Aorta (tissue), 5 donors: ENCODE measurements around the gene SMKR1. TPM values are rescaled to one million over a fixed set of nuclear protein-coding genes. Genes with fewer than 3 reads are reported as not detected.
"Not testable (repeated sequence)": the region's sequence is repeated elsewhere in the genome, so short reads cannot be mapped to it uniquely, and the experiment has no call there.

Experiments used
- ATAC-seq: fragments of 200-7000 bp; cut with Tn5 transposase; one replicate; pipeline ENCODE4 v1.9.1; 2022; ENCODE audit warnings: moderate library complexity; ENCODE audit not compliant: low FRiP score
- DNase-seq, 2 donors: peaks; one replicate each; pipeline ENCODE4 v3.0.0-alpha.2; 2020
- H3K27ac ChIP-seq, 2 donors: one replicate each; pipeline ENCODE4 v1.5.1; 2013; ENCODE audit warnings: low read length in 2 of 2, mild to moderate bottlenecking in 2 of 2, moderate library complexity in 2 of 2, control low read depth in 1 of 2, inconsistent platforms in 1 of 2, low read depth in 1 of 2
- H3K27me3 ChIP-seq, 2 donors: one replicate each; pipeline ENCODE4 v1.6.1; 2013; ENCODE audit warnings: control low read depth in 1 of 2, low read length in 1 of 2, mild to moderate bottlenecking in 1 of 2, moderate library complexity in 1 of 2; ENCODE audit not compliant: insufficient read depth in 2 of 2, control insufficient read depth in 1 of 2
- H3K36me3 ChIP-seq, 2 donors: one replicate each; pipeline ENCODE4 v1.6.1; 2013; ENCODE audit warnings: control low read depth in 1 of 2, low read length in 1 of 2, mild to moderate bottlenecking in 1 of 2; ENCODE audit not compliant: insufficient read depth in 2 of 2, control insufficient read depth in 1 of 2
- H3K4me1 ChIP-seq, 2 donors: one replicate each; pipeline ENCODE4 v1.6.1; 2013; ENCODE audit warnings: low read length in 2 of 2, control low read depth in 1 of 2, mild to moderate bottlenecking in 1 of 2, moderate library complexity in 1 of 2; ENCODE audit not compliant: insufficient read depth in 2 of 2, control insufficient read depth in 1 of 2
- H3K4me3 ChIP-seq, 2 donors: one replicate each; pipeline ENCODE4 v1.5.1; 2013; ENCODE audit warnings: low read length in 2 of 2, control low read depth in 1 of 2, mild to moderate bottlenecking in 1 of 2
- H3K9me3 ChIP-seq: one replicate; pipeline ENCODE4 v1.6.1; 2013; ENCODE audit warnings: mild to moderate bottlenecking, low read length; ENCODE audit not compliant: control insufficient read depth
- WGBS, 2 donors: extraction: QIAGEN DNeasy Blood & Tissue Kit; methylation state at CpG; one replicate each; pipeline ENCODE4 v1.1.7; 2013; 5-methylcytosine and 5-hydroxymethylcytosine counted together
- intact Hi-C, 2 donors: fragments of 100-400 bp; cut with DNase I; formaldehyde crosslinking; loops; one replicate each; pipeline versions ENCODE4 v1.14.2 to v1.15.0; 2022
- polyA plus RNA-seq, 2 donors: library from polyadenylated mRNA; stranded (reverse); fragments of 200-250 nt; gene quantifications; one replicate each; pipeline ENCODE4 v1.2.3, GENCODE V29; 2013
- total RNA-seq, 2 donors: library from RNA; stranded (reverse); fragmentation: NEBNext Ultra II Directional; extraction: Animal tissue kit (Norgen Biotek cat#: 25700); gene quantifications; one replicate each; pipeline ENCODE4 v1.2.1, GENCODE V29; 2021
- donor health status: healthy with polysubstance abuse.
- donor health status: Bipolar disorder and iron deficiency.
- donor health status: DM: no; HTN: no; CAD: no.
- donor health status: DM: no; HTN: no; CAD: no.
- donor health status: DM: yes; HTN: yes; CAD: no.

Gene SMKR1
- total and polyA plus RNA-seq, 4 donors: 1.6 TPM; not detected in 3

DNA sequence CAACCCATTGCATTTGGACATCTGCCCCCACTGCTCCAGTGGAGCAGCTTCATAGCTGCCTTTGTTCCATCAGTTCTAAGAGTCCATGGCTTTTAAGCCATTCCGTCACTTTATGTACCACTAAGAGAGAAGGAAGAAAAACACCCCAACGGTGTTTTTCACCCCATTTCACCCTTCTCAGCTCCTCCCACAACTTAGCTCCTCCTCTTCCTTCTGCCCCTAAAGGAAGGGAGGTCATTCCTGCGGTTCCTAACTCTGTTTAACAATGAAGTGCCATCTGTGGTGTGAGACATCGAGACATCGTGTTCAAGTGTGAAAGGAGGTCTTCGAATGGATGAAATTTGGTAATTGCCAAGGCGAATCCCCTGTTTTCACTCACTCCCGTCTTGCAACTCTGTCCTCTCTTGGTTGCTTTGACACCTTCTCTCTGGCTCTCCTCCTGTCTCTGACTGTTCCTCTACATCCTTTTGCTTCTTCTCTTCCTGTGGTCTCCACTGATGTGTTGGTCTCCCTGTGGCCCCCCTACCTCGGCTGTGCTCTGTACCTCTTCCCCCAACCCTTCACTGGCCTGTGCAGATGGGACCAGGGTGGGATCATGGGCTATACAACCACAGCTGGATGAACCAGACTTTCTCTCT is 23.0 kb downstream of the SMKR1 start:
- H3K9me3 ChIP-seq: no peaks in the 10 kb centered on the region
- no peak overlapping the region for H3K27ac ChIP-seq
- H3K4me1 ChIP-seq: no peaks in the 10 kb centered on the region
- DNase-seq (no peak), ATAC-seq (no peak)
- H3K4me3 ChIP-seq: no peak overlapping the region
- WGBS, 2 donors: 70 to 73% methylated on average over 9 of the region's 9 CpGs
- no peaks in the 10 kb centered on the region for H3K27me3 ChIP-seq
- intact Hi-C loops: no loop called here
- no peaks in the 10 kb centered on the region for H3K36me3 ChIP-seq

DNA sequence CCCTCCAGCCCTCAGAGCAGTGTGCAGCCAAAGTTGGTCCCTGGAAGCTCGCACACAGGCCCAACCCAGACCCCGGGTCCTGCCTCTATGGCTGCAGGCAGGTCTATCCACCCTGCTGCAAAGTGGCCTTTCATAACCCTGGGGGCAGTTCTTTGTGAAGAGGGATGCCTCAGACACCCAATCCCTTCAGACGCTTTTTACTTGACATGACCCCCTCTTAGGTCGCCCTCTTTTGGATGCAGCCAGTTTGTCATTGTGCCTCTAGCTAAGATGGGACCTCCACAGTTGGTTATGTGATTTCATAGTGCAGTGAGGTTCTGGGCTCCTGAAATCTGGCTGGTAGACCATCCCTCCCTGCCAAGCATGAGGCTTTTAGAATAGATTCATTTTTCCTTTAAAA is 27.3 kb downstream of the SMKR1 start:
- H3K4me1 ChIP-seq: no peaks in the 10 kb centered on the region
- H3K9me3 ChIP-seq: no peaks in the 10 kb centered on the region
- ATAC-seq (no peak), DNase-seq (no peak)
- no peak overlapping the region for H3K4me3 ChIP-seq
- H3K27ac ChIP-seq: no peak overlapping the region
- intact Hi-C loops: no loop called here
- H3K27me3 ChIP-seq: no peaks in the 10 kb centered on the region
- H3K36me3 ChIP-seq: no peaks in the 10 kb centered on the region
- 80 to 83% methylated on average over 4 of the region's 4 CpGs for WGBS, 2 donors

DNA sequence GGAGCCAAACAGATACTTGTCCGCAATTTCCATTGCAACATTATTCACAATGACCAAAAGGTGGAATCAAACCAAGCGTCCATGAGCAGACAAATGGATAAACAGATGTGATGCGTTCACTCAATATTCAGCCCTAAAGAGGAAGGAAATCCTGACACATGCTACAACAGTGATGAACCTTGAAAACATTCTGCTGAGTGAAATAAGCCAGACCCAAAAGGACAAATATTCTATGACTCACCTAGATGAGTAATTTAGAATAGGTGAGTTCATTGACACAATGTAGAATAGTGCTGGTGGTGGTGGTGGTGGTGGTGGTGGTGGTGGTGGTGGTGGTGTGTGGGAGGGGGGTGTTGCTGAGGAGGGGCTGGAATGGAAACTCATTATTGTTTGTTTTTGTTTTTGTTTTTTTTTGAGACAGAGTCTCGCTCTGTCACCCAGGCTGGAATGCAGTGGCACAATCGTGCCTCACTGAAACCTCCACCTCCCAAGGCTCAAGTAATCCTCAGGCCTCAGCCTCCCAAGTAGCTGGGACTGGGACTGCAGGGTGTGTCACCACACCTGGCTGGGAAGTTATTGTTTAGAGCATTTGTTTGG is 28.6 kb downstream of the SMKR1 start:
- ATAC-seq: no peak
- 79 to 81% methylated on average over 5 of the region's 5 CpGs for WGBS, 2 donors
- DNase-seq: no peak
- Histone ChIP-seq H3K27me3 (no peaks in the 10 kb centered on the region), H3K4me1 (no peaks in the 10 kb centered on the region), H3K9me3 (no peaks in the 10 kb centered on the region), H3K36me3 (no peaks in the 10 kb centered on the region), H3K27ac (no peak overlapping the region), H3K4me3 (no peak overlapping the region)
- intact Hi-C loops: no loop called here

DNA sequence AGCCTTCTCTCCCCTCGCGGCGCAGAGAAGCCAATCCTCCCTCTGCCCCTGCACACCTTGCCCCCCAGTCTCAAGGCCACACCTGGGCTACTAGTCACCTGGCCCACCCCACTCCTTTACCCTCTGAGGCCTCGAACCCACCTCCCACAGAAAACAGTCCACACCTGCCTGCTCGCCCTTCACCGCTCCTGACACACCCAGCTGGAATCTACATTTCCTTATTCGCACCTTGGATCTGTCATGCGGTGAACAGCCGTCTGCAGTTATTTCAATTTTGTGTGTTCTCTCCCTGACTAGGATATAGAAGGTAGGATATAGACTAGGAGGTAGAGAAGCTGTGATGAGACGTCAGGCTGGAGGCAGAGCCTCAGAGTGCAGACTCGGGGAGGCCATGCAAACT is 29.4 kb downstream of the SMKR1 start:
- H3K9me3 ChIP-seq: no peaks in the 10 kb centered on the region
- H3K4me1 ChIP-seq: no peaks in the 10 kb centered on the region
- no peak for DNase-seq
- intact Hi-C loops: no loop called here
- H3K36me3 ChIP-seq: no peaks in the 10 kb centered on the region
- no peak overlapping the region for H3K4me3 ChIP-seq
- no peak for ATAC-seq
- H3K27ac ChIP-seq: no peak overlapping the region
- 82 to 87% methylated on average over 11 of the region's 11 CpGs for WGBS, 2 donors
- no peaks in the 10 kb centered on the region for H3K27me3 ChIP-seq

DNA sequence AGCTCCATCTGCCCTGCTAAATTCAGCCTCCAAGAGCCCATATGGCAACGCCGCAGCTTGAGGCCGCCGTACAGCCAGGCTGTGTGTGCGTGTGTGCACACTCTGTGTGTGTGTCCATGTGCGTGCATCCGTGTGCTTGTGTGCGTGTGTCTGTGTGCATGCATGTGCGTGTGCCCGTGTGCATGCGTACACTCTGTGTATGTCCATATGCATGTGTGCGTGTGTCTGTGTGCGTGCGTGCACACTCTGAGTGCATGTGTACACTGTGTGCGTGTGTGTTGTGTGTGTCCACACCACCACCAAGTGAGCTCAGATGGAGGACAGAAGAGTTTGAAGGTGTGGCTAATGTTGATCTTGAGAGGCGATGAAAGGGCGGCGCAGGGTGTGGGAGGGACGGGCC is 30.0 kb downstream of the SMKR1 start:
- Histone ChIP-seq H3K27me3 (no peaks in the 10 kb centered on the region), H3K36me3 (no peaks in the 10 kb centered on the region), H3K9me3 (no peaks in the 10 kb centered on the region), H3K27ac (no peak overlapping the region), H3K4me3 (no peak overlapping the region), H3K4me1 (no peaks in the 10 kb centered on the region)
- WGBS, 2 donors: 91 to 95% methylated on average over 19 of the region's 19 CpGs
- ATAC-seq: no peak
- DNase-seq: no peak
- intact Hi-C loops: no loop called here

DNA sequence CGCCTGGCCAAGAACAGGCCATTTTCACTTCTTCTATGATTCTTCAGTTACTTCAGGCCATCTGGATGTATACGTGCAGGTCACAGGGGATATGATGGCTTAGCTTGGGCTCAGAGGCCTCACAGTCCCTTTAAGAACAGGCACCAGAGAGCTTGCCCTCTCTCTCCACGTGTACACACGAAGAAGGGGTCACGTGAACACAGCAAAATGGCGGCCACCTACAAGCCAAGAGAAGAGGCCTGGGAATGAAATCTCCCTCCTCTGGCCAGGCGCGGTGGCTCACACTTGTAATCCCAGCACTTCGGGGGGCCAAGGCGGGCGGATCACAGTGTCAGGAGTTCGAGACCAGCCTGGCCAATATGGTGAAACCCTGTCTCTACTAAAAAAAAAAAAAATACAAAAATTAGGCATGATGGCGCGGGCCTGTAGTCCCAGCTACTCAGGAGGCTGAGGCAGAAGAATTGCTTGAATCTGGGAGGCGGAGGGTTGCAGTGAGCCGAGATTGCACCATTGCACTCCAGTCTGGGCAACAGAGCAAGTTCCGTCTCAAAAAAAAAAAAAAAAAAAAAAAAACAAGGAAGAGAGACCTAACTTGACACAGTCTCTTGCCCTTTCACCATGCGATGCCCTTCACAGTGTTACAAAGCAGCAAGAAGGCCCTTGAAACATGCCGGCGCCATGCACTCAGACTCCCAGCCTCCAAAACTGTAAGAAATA is 32.4 kb downstream of the SMKR1 start:
- H3K4me3 ChIP-seq, H3K27ac ChIP-seq, H3K9me3 ChIP-seq, ATAC-seq, H3K27me3 ChIP-seq, DNase-seq, H3K4me1 ChIP-seq, H3K36me3 ChIP-seq, intact Hi-C loops: not testable (repeated sequence)
- WGBS, 2 donors: 88 to 90% methylated on average over 19 to 20 of the region's 20 CpGs

DNA sequence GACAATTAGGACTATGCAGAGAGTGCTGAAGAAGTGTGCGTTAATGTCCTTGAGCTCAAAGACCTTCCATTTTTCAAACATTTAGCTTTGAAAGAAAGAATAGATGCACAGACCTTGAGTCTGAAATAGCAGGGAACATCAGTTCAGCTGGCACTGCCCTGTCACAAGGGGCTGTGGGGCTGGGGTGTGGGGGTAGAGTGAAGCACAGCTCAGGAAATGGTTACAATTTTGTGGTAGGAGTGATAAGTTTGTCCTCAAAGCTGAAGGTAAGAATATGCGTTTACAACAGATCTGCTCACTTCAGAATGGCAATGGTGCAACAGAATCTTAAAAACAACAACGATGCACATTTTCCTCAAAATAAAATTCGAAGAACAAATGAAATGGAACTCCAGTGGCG is 33.6 kb downstream of the SMKR1 start:
- Histone ChIP-seq H3K9me3 (peaks cover 1% of the 10 kb centered on the region), H3K4me3 (no peak overlapping the region), H3K36me3 (no peaks in the 10 kb centered on the region), H3K4me1 (no peaks in the 10 kb centered on the region), H3K27ac (no peak overlapping the region), H3K27me3 (no peaks in the 10 kb centered on the region)
- WGBS, 2 donors: 66 to 83% methylated on average over 5 of the region's 5 CpGs
- ATAC-seq (no peak), DNase-seq (no peak)
- intact Hi-C loops: no loop called here

DNA sequence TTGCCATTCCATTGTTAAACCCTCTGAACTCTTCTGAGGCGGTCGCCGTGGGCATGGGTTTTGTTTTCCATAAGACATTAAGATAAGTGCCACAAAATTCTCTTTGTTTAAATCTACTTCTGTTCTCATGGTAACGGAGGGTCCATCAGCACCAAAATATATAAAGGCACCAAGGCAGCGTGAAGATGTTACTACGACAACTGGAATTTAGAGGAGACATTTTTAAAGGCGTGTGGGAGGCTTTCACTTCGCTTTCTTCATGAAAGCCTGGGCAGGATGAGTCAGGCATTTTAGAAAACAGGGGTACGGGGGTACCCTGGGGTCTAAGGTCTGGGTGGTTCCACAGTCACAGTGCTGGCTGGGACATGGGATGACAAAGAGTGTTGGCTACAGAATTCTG is 34.0 kb downstream of the SMKR1 start:
- H3K4me3 ChIP-seq: no peak overlapping the region
- no peak overlapping the region for H3K27ac ChIP-seq
- no peaks in the 10 kb centered on the region for H3K4me1 ChIP-seq
- intact Hi-C loops: no loop called here
- H3K36me3 ChIP-seq: no peaks in the 10 kb centered on the region
- H3K27me3 ChIP-seq: no peaks in the 10 kb centered on the region
- H3K9me3 ChIP-seq: peaks cover 1% of the 10 kb centered on the region
- no peak for DNase-seq
- no peak for ATAC-seq
- WGBS, 2 donors: 67 to 70% methylated on average over 9 of the region's 9 CpGs

DNA sequence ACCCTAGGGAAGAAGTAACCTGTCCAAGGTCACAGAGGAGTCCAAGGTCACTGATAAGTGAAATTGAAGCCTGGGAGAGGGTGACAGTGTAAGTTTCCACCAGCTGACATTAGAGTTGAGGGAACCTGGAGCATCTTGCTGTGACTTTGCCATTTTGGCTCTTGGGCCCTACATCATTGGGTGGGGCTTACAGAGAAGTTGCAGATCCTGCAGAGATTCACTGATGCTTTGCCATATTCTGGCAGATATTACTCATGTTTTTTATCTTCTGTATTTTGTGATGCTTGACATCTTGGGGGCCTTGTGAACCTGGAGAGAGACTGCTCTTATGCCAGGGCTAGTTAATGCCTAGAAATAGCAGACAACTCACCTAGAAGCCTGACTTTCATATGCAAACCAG is 36.5 kb downstream of the SMKR1 start:
- ATAC-seq (no peak), DNase-seq (no peak)
- Histone ChIP-seq H3K27me3 (no peaks in the 10 kb centered on the region), H3K36me3 (no peaks in the 10 kb centered on the region), H3K27ac (no peak overlapping the region), H3K9me3 (peaks cover 1% of the 10 kb centered on the region), H3K4me3 (no peak overlapping the region), H3K4me1 (no peaks in the 10 kb centered on the region)
- intact Hi-C loops: no loop called here
